IMR-90 (cell line): ENCODE measurements around the gene LRRN2. TPM values are rescaled to one million over a fixed set of nuclear protein-coding genes. Genes with fewer than 3 reads are reported as not detected.
A peak's percentile ranks its signal among the peaks of the same experiment; 100 is the strongest.

ENCODE experiments used
- ATAC-seq: fragments of 200-7000 bp; cut with Tn5 transposase; 2 replicates; pipeline ENCODE4 v1.9.1; 2020; ENCODE audit warnings: low read depth, mild to moderate bottlenecking, moderate library complexity
- BruUV-seq: library from RNA; stranded (reverse); fragments of 400-500 nt; replicated peaks from 2 replicates; lab custom pipeline; 2021; lab: Mats Ljungman, UMichigan
- CTCF ChIA-PET: fragments of 300-600 bp; formaldehyde crosslinking; extraction: SDS; loops from one replicate; lab custom pipeline; 2021; ENCODE audit warnings: antibody characterized with exemption; lab: Yijun Ruan, JAX
- POLR2A ChIA-PET: fragments of 300-600 bp; sonication (Branson Sonifier 250); formaldehyde crosslinking; loops from one replicate; lab custom pipeline; 2022; ENCODE audit warnings: antibody characterized with exemption; ENCODE audit not compliant: unreplicated experiment; lab: Charles Lee
- DNase-seq: peaks from one replicate; pipeline ENCODE4 v3.0.0; 2013
- H2AFZ ChIP-seq: replicated peaks from 2 replicates; pipeline ENCODE3; 2013; ENCODE audit warnings: low read length, mild to moderate bottlenecking; ENCODE audit not compliant: poor library complexity
- H2AK5ac ChIP-seq: 2 replicates; pipeline ENCODE4 v1.6.1; 2013; ENCODE audit warnings: low read depth, low read length, inconsistent platforms
- H2AK9ac ChIP-seq: replicated peaks from 2 replicates; pipeline ENCODE3; 2013; ENCODE audit warnings: mild to moderate bottlenecking, low read depth, low read length, moderate library complexity; ENCODE audit not compliant: poor library complexity
- H2BK120ac ChIP-seq: 2 replicates; pipeline ENCODE4 v1.6.1; 2013; ENCODE audit warnings: low read depth, low read length, inconsistent platforms
- H2BK15ac ChIP-seq: 3 replicates; pipeline ENCODE4 v1.6.1; 2013; ENCODE audit warnings: low read depth, low read length, inconsistent platforms
- H2BK20ac ChIP-seq: 2 replicates; pipeline ENCODE4 v1.6.1; 2013; ENCODE audit warnings: low read depth, mild to moderate bottlenecking, inconsistent platforms, low read length, moderate library complexity
- H2BK5ac ChIP-seq: 2 replicates; pipeline ENCODE4 v1.6.1; 2013; ENCODE audit warnings: mild to moderate bottlenecking, low read depth, low read length, inconsistent platforms; ENCODE audit not compliant: poor library complexity, severe bottlenecking
- H3K14ac ChIP-seq: replicated peaks from 2 replicates; pipeline ENCODE4 v1.6.1; 2013; ENCODE audit warnings: low read depth, low read length, inconsistent platforms
- H3K18ac ChIP-seq: 2 replicates; pipeline ENCODE4 v1.6.1; 2013; ENCODE audit warnings: low read depth, low read length, control low read depth
- H3K23ac ChIP-seq: 2 replicates; pipeline ENCODE4 v1.6.1; 2013; ENCODE audit warnings: low read depth, low read length, inconsistent platforms
- H3K27ac ChIP-seq: 2 replicates; pipeline ENCODE4 v1.5.1; 2013; ENCODE audit warnings: mild to moderate bottlenecking, control low read depth, low read length; ENCODE audit not compliant: insufficient read depth
- H3K27me3 ChIP-seq: 2 replicates; pipeline ENCODE4 v1.6.1; 2013; ENCODE audit warnings: low read length; ENCODE audit not compliant: control insufficient read depth, insufficient read depth
- H3K36me3 ChIP-seq: 2 replicates; pipeline ENCODE4 v1.6.1; 2013; ENCODE audit warnings: low read length, mixed read lengths; ENCODE audit not compliant: control insufficient read depth, insufficient read depth
- H3K4ac ChIP-seq: 2 replicates; pipeline ENCODE4 v1.6.1; 2013; ENCODE audit warnings: low read depth, low read length, inconsistent platforms
- H3K4me1 ChIP-seq: 2 replicates; pipeline ENCODE4 v1.6.1; 2013; ENCODE audit warnings: low read length, mixed read lengths; ENCODE audit not compliant: control insufficient read depth, insufficient read depth
- H3K4me2 ChIP-seq: 2 replicates; pipeline ENCODE4 v1.6.1; 2013; ENCODE audit warnings: low read depth, mild to moderate bottlenecking, control low read depth, low read length, moderate library complexity
- H3K4me3 ChIP-seq: 2 replicates; pipeline ENCODE4 v1.5.1; 2013; ENCODE audit warnings: low read depth, mild to moderate bottlenecking, control low read depth, low read length, moderate library complexity; ENCODE audit not compliant: insufficient read depth
- H3K56ac ChIP-seq: 2 replicates; pipeline ENCODE4 v1.6.1; 2013; ENCODE audit warnings: low read length, inconsistent platforms; ENCODE audit not compliant: insufficient read depth; ENCODE audit errors: extremely low read depth
- H3K79me1 ChIP-seq, 2 experiments: 2 replicates each; pipeline ENCODE4 v1.6.1; 2013; ENCODE audit warnings: low read length in 2 of 2, inconsistent platforms in 1 of 2, low read depth in 1 of 2
- H3K9ac ChIP-seq: 2 replicates; pipeline ENCODE4 v1.6.1; 2013; ENCODE audit warnings: low read depth, low read length, control low read depth
- H3K9me1 ChIP-seq: 2 replicates; pipeline ENCODE4 v1.6.1; 2013; ENCODE audit warnings: low read length, inconsistent platforms; ENCODE audit not compliant: insufficient read depth
- H3K9me3 ChIP-seq: 2 replicates; pipeline ENCODE4 v1.6.1; 2013; ENCODE audit warnings: low read length; ENCODE audit not compliant: control insufficient read depth, insufficient read depth
- H4K20me1 ChIP-seq: 2 replicates; pipeline ENCODE4 v1.6.1; 2013; ENCODE audit warnings: low read length, inconsistent platforms; ENCODE audit not compliant: insufficient read depth
- H4K5ac ChIP-seq: 2 replicates; pipeline ENCODE4 v1.6.1; 2013; ENCODE audit warnings: mild to moderate bottlenecking, low read depth, low read length, control low read depth
- H4K8ac ChIP-seq, 2 experiments: 2 replicates each; pipeline ENCODE4 v1.6.1; 2013; ENCODE audit warnings: low read depth in 2 of 2, low read length in 2 of 2, control low read depth in 1 of 2, inconsistent platforms in 1 of 2
- H4K91ac ChIP-seq: 2 replicates; pipeline ENCODE4 v1.6.1; 2013; ENCODE audit warnings: low read depth, low read length, inconsistent platforms; ENCODE audit not compliant: insufficient read depth
- ELK1 ChIP-seq: fragments of 150-350 bp; IDR thresholded peaks from 2 replicates; pipeline ENCODE4 v1.6.1; 2016; ENCODE audit warnings: low read depth, mild to moderate bottlenecking, low read length, moderate library complexity, borderline replicate concordance
- MAFK ChIP-seq: IDR thresholded peaks from 2 replicates; pipeline ENCODE4 v1.6.1; 2012; ENCODE audit warnings: low read depth, low read length, improper control_type of control experiment
- RAD21 ChIP-seq: IDR thresholded peaks from 2 replicates; pipeline ENCODE4 v1.6.1; 2012; ENCODE audit warnings: low read length, improper control_type of control experiment
- USF2 ChIP-seq: fragments of 150-350 bp; IDR thresholded peaks from 2 replicates; pipeline ENCODE4 v1.6.1; 2017; ENCODE audit warnings: mild to moderate bottlenecking, antibody characterized with exemption, low read length, low read depth
- WGBS, 2 experiments: methylation state at CpG; one replicate each; pipeline versions ENCODE4 v1.1.5 to v1.1.7; 2013; ENCODE audit warnings: missing lambda C conversion rate in 2 of 2; ENCODE audit not compliant: insufficient read length in 1 of 2; ENCODE audit errors: extremely low coverage in 2 of 2; 5-methylcytosine and 5-hydroxymethylcytosine counted together
- dilution Hi-C: fragments of 300-500 bp; cut with HindIII; formaldehyde crosslinking; loops from one replicate; pipeline ENCODE4 v1.14.3; 2018; ENCODE audit warnings: low sequenced_read_pairs; ENCODE audit not compliant: unreplicated experiment
- in situ Hi-C: fragments of 300-500 bp; cut with MboI; formaldehyde crosslinking; loops from 3 replicates; pipeline ENCODE4 v1.14.3; 2019; ENCODE audit warnings: low sequenced_read_pairs, inconsistent platforms, mixed read lengths
- intact Hi-C: fragments of 100-400 bp; cut with micrococcal nuclease; formaldehyde crosslinking; loops from 2 replicates; pipeline ENCODE4 v1.10.0; 2022
- polyA plus RNA-seq, 3 experiments: library from polyadenylated mRNA; depleted of rRNA; stranded (reverse); fragments of >200 nt; gene quantifications; 2 replicates each; pipeline ENCODE4 v1.2.3, GENCODE V29; 2012; ENCODE audit warnings: low replicate concordance in 1 of 3
- total RNA-seq: library from RNA; depleted of rRNA; stranded (reverse); fragments of >200 nt; gene quantifications from 2 replicates; pipeline ENCODE4 v1.2.3, GENCODE V29; 2012
- TF ChIP-seq, protein P1 (sequence below): conservative IDR thresholded peaks from 2 replicates; pipeline ENCODE4 v1.5.1; 2012; ENCODE audit warnings: mild to moderate bottlenecking, low read depth, low read length, improper control_type of control experiment

LRRN2 gene
- total and polyA plus RNA-seq, 2 of the 4 experiments (the other 2 are of a cell fraction) = not detected

DNA sequence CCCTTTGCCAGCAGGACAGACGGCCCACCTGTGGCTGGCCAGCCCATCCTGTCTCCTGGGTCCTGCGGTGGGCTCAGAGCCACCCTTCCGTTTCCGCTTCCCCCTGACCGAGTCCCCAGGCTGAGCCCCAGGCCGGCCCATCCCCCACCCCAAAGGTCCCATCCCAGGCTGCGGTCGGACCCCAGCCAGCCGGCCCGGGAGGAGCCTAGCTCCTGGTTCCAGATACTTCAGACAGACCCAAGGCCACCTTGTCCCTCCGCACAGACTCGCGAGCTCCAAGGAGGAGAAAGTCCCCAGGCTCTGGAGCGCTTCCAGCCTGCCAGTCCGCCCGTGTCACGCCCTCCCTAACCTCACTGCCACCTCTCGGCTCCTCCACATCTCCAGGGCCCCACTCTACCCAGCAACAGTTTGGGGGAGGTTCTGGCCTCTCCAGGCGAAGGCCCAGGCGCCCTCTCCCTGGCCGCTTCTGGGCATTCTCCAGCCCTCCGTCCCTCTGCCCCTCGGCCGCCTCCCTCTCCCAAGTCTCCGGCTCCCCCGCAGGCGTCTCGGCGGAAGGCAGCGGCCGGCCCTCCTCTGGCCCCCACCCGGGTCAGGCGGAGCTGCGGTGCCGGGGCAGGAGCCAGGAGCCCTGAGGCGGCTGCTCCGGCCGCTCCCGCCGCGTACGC is 835 bp downstream of the LRRN2 start:
- ChIA-PET POLR2A (no interaction called here), CTCF (interaction anchor here (0.6 kb wide), 1 partner anchor 29 kb away, joined by 3 read pairs; no protein-coding TSS in a partner anchor)
- intact Hi-C loops = no loop called here
- no peak overlapping the region for H4K5ac ChIP-seq
- H2BK120ac ChIP-seq = no peak overlapping the region
- H3K9ac ChIP-seq = no peak overlapping the region
- no peak overlapping the region for H3K18ac ChIP-seq
- WGBS, 2 experiments = 0% methylated on average over 13 of the region's 42 CpGs; no CpG with 5 or more reads in 1 of the 2 experiments
- DNase-seq (no peak), ATAC-seq (no peak)
- no peaks in the 10 kb centered on the region for H3K36me3 ChIP-seq
- peak overlapping the region; percentile 2 for H2AFZ ChIP-seq
- H3K27me3 ChIP-seq = peaks cover 57% of the 10 kb centered on the region
- no TSS peak for BruUV-seq
- in situ Hi-C loops = no loop called here
- no peaks in the 10 kb centered on the region for H3K9me3 ChIP-seq
- no peak overlapping the region for H2BK20ac ChIP-seq
- no peaks in the 10 kb centered on the region for H3K9me1 ChIP-seq
- dilution Hi-C loops = no loop called here
- no peak overlapping the region for H3K4me3 ChIP-seq
- H3K23ac ChIP-seq = no peak overlapping the region
- TF ChIP-seq MAFK (no peak), RAD21 (no peak), USF2 (no peak), ELK1 (no peak)
- TF ChIP-seq, protein P1, sequence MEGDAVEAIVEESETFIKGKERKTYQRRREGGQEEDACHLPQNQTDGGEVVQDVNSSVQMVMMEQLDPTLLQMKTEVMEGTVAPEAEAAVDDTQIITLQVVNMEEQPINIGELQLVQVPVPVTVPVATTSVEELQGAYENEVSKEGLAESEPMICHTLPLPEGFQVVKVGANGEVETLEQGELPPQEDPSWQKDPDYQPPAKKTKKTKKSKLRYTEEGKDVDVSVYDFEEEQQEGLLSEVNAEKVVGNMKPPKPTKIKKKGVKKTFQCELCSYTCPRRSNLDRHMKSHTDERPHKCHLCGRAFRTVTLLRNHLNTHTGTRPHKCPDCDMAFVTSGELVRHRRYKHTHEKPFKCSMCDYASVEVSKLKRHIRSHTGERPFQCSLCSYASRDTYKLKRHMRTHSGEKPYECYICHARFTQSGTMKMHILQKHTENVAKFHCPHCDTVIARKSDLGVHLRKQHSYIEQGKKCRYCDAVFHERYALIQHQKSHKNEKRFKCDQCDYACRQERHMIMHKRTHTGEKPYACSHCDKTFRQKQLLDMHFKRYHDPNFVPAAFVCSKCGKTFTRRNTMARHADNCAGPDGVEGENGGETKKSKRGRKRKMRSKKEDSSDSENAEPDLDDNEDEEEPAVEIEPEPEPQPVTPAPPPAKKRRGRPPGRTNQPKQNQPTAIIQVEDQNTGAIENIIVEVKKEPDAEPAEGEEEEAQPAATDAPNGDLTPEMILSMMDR = no peak
- no peak overlapping the region for H2AK9ac ChIP-seq
- no peak overlapping the region for H2BK15ac ChIP-seq
- no peak overlapping the region for H3K4ac ChIP-seq
- no peaks in the 10 kb centered on the region for H3K79me1 ChIP-seq
- H3K4me2 ChIP-seq = no peak overlapping the region; the same call in 1 of the 2 replicates
- no peak overlapping the region for H3K27ac ChIP-seq
- no peak overlapping the region for H2AK5ac ChIP-seq
- no peak overlapping the region for H3K56ac ChIP-seq
- no peak overlapping the region for H2BK5ac ChIP-seq
- H3K14ac ChIP-seq = no peak overlapping the region
- H4K8ac ChIP-seq = no peak overlapping the region
- H3K4me1 ChIP-seq = no peaks in the 10 kb centered on the region
- H4K91ac ChIP-seq = no peak overlapping the region
- 0 out of 2 replicates have a peak, but pooled peaks cover 5% of the 10 kb centered on the region for H4K20me1 ChIP-seq
